Spleen (tissue), 7 donors: ENCODE measurements around the gene RNF31.

ENCODE experiments used
- POLR2A ChIP-seq, 3 donors: fragments of 450-650 bp; IDR thresholded peaks; one replicate each; pipeline ENCODE4 v1.5.1; 2017; ENCODE audit warnings: antibody characterized with exemption in 3 of 3, mild to moderate bottlenecking in 1 of 3
- TF ChIP-seq, protein P1 (sequence below), 11 experiments: fragments of 200-600 bp in 7 of 11; fragments of 450-650 bp in 4 of 11; sonication (generic) in 4 of 11; IDR thresholded peaks in 8 of 11; conservative IDR thresholded peaks in 3 of 11; 1 replicate in 7 of 11; 2 replicates in 4 of 11; pipeline versions ENCODE4 v1.4.0 to v1.8.0; 2016 to 2021; ENCODE audit warnings: antibody characterized with exemption in 11 of 11, inconsistent platforms in 4 of 11, mild to moderate bottlenecking in 1 of 11
- donor health status: DM: no; HTN: no; CAD: no; lungs with moderate emphysema.
- donor health status: DM: no; HTN: no; CAD: no.
- donor health status: DM: no; HTN: no; CAD: no.

DNA sequence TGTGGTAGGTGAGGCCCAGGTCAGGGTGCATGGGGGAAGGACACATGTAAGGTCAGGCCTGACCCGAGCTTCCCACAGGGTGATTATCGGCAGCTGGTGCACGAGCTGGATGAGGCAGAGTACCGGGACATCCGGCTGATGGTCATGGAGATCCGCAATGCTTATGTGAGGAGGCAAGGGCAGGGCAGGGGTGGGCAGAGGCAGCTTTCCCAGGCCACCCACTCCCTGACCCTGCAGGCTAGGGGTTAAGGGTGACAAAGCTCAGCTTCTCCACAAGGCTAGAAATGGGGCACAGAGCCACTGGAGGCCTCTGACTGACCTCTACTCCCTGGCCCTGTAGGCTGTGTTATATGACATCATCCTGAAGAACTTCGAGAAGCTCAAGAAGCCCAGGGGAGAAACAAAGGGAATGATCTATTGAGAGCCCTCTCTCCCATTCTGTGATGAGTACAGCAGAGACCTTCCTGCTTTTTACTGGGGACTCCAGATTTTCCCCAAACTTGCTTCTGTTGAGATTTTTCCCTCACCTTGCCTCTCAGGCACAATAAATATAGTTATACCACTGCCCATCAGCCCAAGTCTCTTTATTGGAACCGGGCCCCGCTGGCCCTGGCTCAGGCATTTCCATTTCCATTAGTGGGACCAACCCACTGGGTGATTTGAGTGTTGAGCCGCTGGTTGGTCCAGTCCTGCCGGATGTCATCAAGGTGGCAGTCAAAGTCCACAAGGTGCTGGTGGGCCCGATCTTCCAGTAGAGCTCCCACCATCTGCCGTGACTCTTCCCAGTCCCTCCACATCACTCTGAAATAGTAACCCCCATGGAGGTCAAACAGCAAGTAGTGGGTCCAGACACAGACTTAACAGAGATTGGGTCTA, 8.7 kb upstream of the RNF31 start:
- TF ChIP-seq, protein P1, sequence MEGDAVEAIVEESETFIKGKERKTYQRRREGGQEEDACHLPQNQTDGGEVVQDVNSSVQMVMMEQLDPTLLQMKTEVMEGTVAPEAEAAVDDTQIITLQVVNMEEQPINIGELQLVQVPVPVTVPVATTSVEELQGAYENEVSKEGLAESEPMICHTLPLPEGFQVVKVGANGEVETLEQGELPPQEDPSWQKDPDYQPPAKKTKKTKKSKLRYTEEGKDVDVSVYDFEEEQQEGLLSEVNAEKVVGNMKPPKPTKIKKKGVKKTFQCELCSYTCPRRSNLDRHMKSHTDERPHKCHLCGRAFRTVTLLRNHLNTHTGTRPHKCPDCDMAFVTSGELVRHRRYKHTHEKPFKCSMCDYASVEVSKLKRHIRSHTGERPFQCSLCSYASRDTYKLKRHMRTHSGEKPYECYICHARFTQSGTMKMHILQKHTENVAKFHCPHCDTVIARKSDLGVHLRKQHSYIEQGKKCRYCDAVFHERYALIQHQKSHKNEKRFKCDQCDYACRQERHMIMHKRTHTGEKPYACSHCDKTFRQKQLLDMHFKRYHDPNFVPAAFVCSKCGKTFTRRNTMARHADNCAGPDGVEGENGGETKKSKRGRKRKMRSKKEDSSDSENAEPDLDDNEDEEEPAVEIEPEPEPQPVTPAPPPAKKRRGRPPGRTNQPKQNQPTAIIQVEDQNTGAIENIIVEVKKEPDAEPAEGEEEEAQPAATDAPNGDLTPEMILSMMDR (IDR thresholded peaks at IDR 0.05 in 8 of 11, conservative IDR thresholded peaks at IDR 0.05 in 3 of 11), result no peak
- no peak for TF ChIP-seq POLR2A (IDR thresholded peaks at IDR 0.05)
